Measurements from ENCODE around the gene GSTT2B.
"Not testable (repeated sequence)": the region's sequence is repeated elsewhere in the genome, so short reads cannot be mapped to it uniquely, and the experiment has no call there.

DNA sequence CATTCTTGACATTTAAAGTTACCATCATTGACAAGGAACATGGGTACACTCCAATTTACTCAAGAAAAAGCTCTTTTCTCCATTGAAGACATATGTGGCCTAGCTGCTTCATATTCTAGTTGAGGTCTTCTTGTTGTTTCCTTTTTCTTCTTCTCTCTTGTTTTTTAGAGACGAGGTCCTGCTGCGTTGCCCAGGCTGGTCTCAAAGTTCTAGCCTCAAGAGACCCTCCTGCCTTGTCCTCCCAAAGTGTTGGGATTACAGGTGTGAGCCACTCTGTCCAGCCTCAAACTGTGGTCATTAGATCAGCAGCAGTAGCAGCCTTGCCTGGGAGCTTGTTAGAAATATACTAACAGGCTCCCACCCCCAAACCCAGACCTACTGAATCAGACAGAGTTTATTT is 32.1 kb upstream of the GSTT2B start:
- TF ChIP-seq POLR2AphosphoS5, POLR2A (IDR thresholded peaks at IDR 0.05): not testable (repeated sequence)
